Measurements from ENCODE around the gene CALN1.

The CALN1 gene

GRCh38 chr7:72275382-72276070, 136.6 kb downstream of the CALN1 start:
- DNase-seq (ENCODE audit: extremely low read depth, low read depth), result no peak

GRCh38 chr7:72272479-72272878, 139.7 kb downstream of the CALN1 start:
- no peak for DNase-seq (ENCODE audit: extremely low read depth, low read depth)

More at GRCh38 chr7:72275382-72276070, 136.6 kb downstream of the CALN1 start:
- no peak for TF ChIP-seq CTCF (IDR thresholded peaks at IDR 0.05; ENCODE audit: low read depth, low read length)

GRCh38 chr7:72268796-72269195, 143.3 kb downstream of the CALN1 start:
- DNase-seq (ENCODE audit: extremely low read depth, low read depth), result no peak
- TF ChIP-seq CTCF (IDR thresholded peaks at IDR 0.05; ENCODE audit: low read depth, low read length), result no peak

More at GRCh38 chr7:72272479-72272878, 139.7 kb downstream of the CALN1 start:
- no peak for TF ChIP-seq CTCF (IDR thresholded peaks at IDR 0.05; ENCODE audit: low read depth, low read length)

GRCh38 chr7:72268090-72268489, 144.0 kb downstream of the CALN1 start:
- TF ChIP-seq CTCF (IDR thresholded peaks at IDR 0.05; ENCODE audit: low read depth, low read length), result no peak
- no peak for DNase-seq (ENCODE audit: extremely low read depth, low read depth)

- TF ChIP-seq CTCF (IDR thresholded peaks at IDR 0.05; ENCODE audit: low read depth, low read length), result no peak
- no peak for DNase-seq (ENCODE audit: extremely low read depth, low read depth)
These were observed 144.8 kb downstream of the CALN1 start for GRCh38 chr7:72267291-72267800.

- no peak for DNase-seq (ENCODE audit: extremely low read depth, low read depth)
- no peak for TF ChIP-seq CTCF (IDR thresholded peaks at IDR 0.05; ENCODE audit: low read depth, low read length)
These were observed 145.4 kb downstream of the CALN1 start for GRCh38 chr7:72266771-72267170.

- no peak for TF ChIP-seq CTCF (IDR thresholded peaks at IDR 0.05; ENCODE audit: low read depth, low read length)
These were observed 146.8 kb downstream of the CALN1 start for GRCh38 chr7:72265071-72265904.

More at GRCh38 chr7:72265071-72265904, 146.8 kb downstream of the CALN1 start:
- no peak for DNase-seq (ENCODE audit: extremely low read depth, low read depth)
